Activated T-cell treated with anti-CD3 and anti-CD28 coated beads, Interleukin-2, amount 50 U/mL, for 1 hour (primary cell): Measurements from ENCODE around the gene SPP2.

Experiments used
- DNase-seq: peaks from one replicate; pipeline ENCODE4 v3.0.0-alpha.2; 2020

Gene SPP2, protein sequence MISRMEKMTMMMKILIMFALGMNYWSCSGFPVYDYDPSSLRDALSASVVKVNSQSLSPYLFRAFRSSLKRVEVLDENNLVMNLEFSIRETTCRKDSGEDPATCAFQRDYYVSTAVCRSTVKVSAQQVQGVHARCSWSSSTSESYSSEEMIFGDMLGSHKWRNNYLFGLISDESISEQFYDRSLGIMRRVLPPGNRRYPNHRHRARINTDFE

DNA sequence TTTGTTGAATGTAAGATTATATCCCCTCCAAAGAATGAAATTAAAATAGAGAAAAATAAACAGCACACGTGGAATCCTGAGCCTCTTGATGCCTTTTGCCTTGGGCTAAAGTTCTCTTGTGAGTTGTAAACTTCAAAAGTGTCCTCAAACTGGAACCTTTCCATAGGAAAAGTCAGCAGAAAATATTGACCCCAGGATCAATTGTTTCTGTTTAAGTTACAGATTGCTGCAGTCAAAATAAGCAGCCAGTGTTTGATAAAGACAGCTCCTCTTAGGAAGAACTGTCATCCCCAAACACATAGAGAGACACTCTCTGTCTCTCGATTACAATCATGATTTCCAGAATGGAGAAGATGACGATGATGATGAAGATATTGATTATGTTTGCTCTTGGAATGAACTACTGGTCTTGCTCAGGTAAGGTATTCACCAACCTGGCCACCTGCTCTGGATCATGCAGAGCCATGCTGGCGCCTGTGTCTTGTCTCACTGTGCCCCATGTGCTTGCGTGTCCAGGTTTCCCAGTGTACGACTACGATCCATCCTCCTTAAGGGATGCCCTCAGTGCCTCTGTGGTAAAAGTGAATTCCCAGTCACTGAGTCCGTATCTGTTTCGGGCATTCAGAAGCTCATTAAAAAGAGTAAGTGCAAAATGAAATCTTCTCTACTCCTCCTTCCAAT is at the start of gene SPP2:
SPP2 (plus strand) TSS at position 248 of the 681 bp plus-strand sequence; CDS start at position 333, 85 bp downstream.
- no peak for DNase-seq

- DNase-seq: no peak
Observed at GRCh38 chr2:234001380-234002160, 48.9 kb upstream of the SPP2 start.

DNA sequence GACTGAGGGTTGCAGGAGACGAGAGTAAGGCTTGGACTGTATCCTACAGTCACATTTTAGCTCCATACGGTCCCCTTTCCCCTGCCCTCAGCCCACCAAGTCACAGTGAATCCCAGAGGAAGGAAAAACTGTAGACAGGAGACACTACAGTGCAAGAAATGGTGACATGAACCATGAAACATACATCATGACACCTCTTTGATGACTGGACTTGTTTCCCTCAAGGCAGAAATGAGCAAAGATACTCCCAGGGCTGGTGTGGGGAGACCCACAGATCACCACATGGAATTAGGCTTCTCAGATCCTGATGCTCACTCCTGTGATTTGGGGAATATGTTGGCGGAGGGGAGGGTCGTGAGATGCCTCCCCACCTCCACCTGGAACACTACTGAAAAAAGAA is 48.2 kb upstream of the SPP2 start:
- DNase-seq: no peak

GRCh38 chr2:234003972-234004617 is 46.4 kb upstream of the SPP2 start:
- no peak for DNase-seq

GRCh38 chr2:234005126-234005525 is 45.4 kb upstream of the SPP2 start:
- no peak for DNase-seq

- DNase-seq: no peak
Observed at GRCh38 chr2:234006501-234006900, 44.0 kb upstream of the SPP2 start.

DNA sequence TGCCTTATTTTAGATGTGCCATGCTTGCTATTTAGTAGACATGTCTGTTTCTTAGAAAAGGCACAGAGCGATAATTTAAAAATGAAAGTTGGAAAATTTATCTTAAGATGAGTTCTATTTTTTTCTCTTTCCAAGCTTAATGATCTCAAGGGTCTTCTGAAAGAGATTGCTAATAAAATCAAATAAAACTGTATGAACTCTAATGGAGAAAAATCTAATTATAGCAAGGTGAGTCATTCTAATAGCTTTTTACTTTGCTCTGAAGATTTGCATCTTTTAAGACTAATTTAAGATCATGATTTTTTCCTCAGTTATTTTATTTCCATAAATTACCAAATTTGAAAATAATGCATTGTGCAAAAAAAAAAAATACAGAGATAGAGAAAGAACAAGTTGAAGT is 36.1 kb upstream of the SPP2 start:
- DNase-seq: no peak

DNA sequence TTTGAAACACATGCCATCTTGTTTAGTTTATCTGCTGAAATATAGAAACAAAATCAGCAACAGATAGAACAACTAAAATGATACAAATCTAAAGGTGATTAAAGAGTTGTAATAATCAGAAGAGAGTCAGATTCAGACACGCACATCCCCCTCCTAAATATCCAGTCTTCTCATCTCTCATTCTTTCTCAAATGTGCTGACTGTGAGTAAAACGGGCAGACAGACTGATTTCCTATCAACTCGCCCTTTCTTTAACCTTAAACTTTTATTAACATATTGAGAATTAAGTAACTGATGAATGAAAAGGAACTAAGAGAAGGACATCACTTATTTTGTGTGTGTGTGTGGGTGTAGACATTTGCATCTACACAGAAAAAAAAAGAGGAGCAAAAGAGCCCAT is 34.6 kb upstream of the SPP2 start:
- no peak for DNase-seq

GRCh38 chr2:234019896-234020295 is 30.6 kb upstream of the SPP2 start:
- DNase-seq: no peak

DNA sequence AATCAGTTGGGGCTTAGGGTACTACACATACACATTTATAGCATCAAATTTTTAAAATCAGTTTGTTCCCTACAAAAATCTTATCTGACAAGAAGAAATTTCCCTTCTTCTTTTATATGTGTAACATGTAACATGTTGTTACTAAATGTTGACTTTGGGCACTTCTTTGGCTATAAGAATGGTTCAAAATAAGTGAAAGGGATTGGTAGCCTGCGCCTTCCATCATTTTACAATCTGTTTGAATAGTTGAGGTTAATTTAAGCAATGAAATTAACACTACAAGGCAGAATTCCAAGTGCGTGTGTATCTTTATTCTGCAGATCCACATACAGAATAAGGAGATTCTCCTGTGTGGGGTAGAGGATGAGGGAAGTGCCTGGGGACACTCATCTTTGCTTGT is 30.2 kb upstream of the SPP2 start:
- DNase-seq: no peak

- DNase-seq: no peak
Observed at GRCh38 chr2:234022424-234022823, 28.1 kb upstream of the SPP2 start.

- no peak for DNase-seq
Observed at GRCh38 chr2:234024304-234024703, 26.2 kb upstream of the SPP2 start.

- DNase-seq: no peak
Observed at GRCh38 chr2:234025466-234025865, 25.0 kb upstream of the SPP2 start.

DNA sequence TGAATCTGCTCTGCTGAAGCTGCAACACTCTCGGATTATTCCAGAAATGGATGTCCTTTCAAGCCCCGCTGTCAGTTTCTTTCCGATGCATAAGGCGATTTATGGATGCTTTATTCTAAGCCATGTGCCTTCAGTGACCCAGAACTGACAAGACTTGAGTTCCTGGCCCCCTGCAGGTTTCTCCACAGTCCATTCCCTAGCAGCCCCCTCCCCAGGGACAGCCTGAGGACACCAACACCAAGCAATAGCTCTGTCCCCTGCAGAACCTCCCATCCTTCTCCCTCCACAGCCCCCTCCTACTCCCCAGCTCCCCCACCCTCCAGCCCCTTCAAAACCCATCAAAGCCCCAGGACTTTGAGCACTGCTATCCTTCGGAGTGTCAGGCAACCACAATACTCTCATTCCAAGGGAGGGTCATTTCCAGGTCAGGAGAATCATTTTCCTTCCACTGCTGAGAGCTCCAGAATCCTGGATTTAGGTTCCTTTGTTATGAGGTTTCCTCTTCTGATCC is 24.6 kb upstream of the SPP2 start:
- no peak for DNase-seq

GRCh38 chr2:234026693-234027254 is 23.7 kb upstream of the SPP2 start:
- DNase-seq: no peak

- DNase-seq: no peak
Observed at GRCh38 chr2:234027641-234028040, 22.9 kb upstream of the SPP2 start.

GRCh38 chr2:234029150-234029733 is 21.3 kb upstream of the SPP2 start:
- no peak for DNase-seq

DNA sequence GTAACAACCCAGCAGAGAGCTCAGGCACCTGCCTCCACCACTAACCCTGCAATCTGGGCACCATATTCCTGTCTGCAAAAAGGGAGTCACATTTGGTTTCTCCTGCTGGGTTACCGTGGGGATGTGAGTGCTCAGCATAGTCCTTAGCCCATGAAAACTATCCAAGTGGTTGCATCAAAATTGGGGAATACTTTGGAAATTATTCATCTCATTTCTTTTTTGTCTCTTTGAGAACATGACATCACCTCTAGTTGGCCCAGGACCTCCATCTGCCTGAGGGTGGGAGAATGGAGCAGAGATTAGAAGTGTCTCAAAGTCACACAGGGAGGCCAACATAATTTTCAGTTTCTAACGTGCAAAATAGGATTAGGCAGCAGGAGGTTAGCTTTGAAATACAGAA is 19.3 kb upstream of the SPP2 start:
- no peak for DNase-seq

DNA sequence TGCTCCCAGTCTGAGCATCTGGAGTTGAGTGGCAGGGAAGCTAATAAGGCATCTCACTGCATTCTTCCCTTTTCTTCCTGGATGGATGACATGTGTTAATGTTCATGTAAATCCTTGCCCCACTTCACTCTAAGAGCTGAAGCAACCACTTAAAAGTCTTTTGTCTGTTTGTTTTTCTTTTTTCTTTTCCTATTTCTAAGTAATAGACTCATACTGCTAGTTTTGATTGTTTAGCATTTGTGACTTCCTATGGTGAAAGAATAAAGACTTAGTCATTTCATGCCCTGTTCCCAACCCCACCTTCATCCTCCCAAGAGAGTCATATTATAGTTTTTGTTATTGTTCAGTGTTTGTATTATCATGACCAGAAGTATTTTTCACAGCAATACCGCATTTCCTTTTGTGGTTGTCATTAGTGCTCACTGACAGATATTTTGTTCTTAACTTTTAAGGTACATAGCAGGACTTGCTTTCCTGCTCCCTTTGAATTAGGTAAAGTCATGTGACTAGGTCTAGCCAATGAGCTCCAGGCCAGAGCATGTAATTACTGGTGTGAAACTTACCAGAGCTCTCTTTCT is 18.1 kb upstream of the SPP2 start:
- no peak for DNase-seq

- DNase-seq: no peak
Observed at GRCh38 chr2:234033174-234033573, 17.3 kb upstream of the SPP2 start.

DNA sequence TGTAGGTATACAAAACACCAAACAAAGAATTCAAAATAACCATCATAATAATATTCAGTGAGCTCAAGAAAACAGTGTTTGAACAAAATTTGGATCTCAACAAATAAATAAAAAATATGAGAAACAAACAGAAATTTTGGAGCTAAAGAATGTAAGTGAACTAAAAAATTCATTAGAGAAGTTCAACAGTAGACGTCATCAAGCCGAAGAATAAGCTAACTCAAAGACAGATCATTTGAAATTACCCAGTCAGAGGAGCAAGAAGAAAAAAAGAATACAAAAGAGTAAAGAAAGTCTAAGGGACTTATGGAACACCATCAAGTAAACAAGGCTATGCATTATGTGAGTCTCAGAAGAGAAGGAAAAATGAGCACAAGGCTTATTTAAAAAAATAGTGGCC is 16.6 kb upstream of the SPP2 start:
- DNase-seq: no peak
